GM19455 (cell line): ENCODE data around the gene SH2D1A.
"Not testable (repeated sequence)": the region's sequence is repeated elsewhere in the genome, so short reads cannot be mapped to it uniquely, and the experiment has no call there.

Source experiments
- ATAC-seq: cut with Tn5 transposase; IDR thresholded peaks from one replicate; pipeline ENCODE4 v1.9.1; 2021; ENCODE audit not compliant: unreplicated experiment

The SH2D1A gene

DNA sequence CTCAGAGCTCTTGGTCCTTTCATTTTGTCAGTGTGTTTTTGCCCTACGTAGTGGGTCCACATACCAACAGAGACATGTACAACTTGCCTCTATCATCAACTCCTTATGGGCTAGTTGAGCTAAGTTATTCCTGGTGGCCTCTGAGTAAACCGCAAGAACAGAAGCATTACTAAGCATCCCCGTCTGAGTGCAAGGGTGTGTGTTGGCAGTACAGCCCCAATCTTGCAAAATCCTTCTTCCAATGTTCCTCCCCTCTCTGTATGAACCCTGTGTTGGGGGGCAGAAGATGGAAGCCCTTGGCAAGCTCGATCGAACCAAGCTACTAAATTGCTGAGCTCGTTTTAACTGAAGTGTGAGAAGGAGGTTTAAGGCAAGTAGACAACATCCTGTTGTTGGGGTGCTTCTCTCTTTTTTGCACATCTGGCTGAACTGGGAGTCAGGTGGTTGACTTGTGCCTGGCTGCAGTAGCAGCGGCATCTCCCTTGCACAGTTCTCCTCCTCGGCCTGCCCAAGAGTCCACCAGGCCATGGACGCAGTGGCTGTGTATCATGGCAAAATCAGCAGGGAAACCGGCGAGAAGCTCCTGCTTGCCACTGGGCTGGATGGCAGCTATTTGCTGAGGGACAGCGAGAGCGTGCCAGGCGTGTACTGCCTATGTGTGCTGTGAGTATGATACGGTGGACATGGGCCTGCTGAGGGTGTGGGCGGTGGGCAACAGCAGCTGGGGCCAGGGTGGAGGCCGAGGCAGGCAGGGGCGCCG lies at the start of gene SH2D1A:
TSS of gene SH2D1A (plus strand) at position 447 of the 760 bp plus-strand sequence. CDS start at position 527, 80 bp downstream.
- no peak for ATAC-seq

DNA sequence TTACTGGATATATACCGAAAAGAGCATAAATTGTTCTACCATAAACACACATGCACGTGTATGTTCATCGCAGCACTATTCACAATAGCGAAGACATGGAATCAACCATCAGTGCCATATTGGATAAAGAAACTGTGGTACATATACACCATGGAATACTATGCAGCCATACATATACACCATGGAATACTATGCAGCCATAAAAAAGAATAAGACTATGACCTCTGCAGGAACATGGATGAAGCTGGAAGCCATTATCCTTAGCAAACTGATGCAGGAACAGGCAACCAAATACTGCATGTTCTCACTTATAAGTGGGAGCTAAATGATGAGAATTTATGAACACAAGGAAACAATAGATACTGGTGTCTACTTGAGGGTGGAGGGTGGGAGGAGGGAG lies 47.0 kb upstream of the SH2D1A start:
- ATAC-seq = not testable (repeated sequence)

- no peak for ATAC-seq
Observed at GRCh38 chrX:124300405-124300804, 46.0 kb upstream of the SH2D1A start.

DNA sequence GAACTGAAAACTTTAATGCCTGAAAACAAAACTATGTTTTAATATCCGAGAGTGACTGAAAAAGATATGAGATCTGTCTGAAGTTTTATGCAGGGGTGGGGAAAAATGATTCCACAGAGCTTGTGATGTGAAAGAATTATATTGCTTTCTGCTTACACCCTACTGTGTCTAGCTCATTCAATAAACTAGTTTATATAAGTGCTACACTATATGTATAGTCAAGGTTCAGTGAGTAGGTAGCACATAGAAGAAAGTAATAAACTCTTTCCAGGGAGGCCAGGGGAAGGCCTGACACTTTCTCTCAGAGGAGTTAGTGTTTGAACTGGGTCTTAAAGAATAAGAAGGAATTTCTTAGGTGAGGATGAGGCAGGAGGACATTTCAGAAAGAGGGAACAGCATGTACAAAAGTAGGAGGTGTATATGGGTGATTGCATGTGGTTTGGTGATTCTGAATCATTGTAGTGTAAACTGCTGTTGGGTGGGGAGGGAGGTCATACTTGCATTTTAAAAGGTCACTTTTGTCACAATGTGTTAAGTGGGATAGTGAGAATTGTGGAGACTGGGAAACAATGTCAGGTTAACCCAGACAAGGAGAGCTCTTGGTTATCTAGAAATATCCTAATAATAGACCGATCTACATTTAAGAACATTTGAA lies 39.0 kb upstream of the SH2D1A start:
- ATAC-seq = no peak

DNA sequence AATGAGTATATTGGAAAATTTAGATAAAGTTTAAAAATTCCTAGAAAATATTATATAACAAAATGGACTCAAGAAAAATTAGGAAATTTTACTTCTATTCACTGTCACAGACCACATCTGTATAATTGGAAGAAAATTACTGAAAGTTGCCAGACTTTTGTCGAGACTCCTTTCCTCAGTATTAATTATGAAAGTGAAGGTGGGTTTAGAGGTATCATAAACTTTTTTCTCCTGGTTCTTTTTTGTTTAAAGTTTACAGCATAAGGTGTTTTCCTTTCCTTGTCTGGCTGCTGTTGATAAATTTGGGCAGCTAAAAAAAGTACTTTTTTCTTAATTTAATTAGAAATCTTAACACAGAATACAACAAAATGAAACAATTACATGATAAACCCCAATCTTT lies 20.6 kb upstream of the SH2D1A start:
- ATAC-seq = no peak

GRCh38 chrX:124328765-124329164 lies 17.6 kb upstream of the SH2D1A start:
- ATAC-seq = no peak

DNA sequence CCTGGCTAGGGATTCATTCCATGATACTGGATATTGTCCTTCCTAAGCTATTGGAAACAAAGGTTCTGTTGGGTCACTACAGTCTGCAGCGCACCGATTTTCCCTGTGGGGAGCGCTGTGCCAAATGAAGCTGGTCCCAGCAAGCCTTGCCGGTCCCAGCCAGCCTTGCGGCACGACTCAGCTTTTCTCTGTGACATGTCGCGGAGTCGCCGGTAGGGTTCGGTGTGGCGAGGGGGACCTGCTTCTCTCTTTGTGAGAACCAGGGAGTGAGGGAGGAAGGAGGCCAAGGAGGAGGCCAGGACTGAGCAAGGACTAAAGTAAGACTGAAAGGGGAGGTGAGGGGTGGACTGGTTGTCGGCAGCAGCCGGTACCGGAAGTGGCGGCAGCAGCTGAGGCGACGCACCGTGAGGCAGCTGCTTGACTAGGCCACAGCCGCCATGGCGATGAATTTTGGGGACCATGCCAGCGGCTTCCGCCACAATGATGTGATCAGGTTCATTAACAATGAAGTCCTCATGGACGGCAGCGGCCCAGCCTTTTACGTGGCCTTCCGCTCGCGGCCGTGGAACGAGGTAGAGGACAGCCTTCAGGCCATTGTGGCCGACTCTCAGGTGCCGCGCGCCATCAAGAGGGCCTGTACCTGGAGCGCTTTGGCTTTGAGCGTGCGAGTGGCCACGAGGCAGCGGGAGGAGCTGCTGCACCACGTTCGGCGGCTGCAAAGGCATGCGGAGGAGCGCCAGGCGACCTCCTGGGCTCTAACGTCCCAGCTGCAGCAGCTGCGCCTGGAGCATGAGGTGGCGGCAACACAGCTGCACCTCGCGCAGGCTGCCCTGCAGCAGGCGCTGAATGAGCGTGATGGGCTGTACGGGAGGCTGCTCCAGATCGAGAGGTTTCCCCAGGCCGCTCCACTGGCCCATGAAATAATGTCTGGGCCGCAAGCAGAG lies 13.6 kb upstream of the SH2D1A start, which contains the start of gene TEX13D:
TSS of gene TEX13D (plus strand) at position 180 of the 944 bp plus-strand sequence. CDS start at position 438, 258 bp downstream.
- ATAC-seq = no peak

- ATAC-seq = no peak
Observed at GRCh38 chrX:124333862-124334261, 12.5 kb upstream of the SH2D1A start.

GRCh38 chrX:124334555-124334954 lies 11.8 kb upstream of the SH2D1A start:
- not testable (repeated sequence) for ATAC-seq

DNA sequence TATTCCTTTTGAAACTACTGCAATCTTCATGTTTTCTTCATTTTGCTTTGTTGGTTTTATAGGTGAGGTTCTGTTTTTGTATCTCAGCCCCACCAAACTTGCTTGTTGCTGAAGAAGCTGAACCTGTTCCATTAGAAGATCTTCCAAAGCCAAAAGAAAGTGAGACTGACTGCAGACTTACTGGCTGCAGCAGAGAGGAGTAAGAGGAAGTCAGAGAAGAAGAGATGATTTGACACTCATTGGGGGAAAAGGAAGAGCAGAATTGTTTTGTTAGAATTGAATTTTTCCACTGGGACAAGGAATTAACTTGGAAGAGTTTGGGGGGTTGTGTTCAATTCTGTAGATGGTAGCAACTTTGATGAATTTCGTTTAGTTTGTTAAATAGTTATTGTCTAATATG lies 10.8 kb upstream of the SH2D1A start:
- no peak for ATAC-seq

DNA sequence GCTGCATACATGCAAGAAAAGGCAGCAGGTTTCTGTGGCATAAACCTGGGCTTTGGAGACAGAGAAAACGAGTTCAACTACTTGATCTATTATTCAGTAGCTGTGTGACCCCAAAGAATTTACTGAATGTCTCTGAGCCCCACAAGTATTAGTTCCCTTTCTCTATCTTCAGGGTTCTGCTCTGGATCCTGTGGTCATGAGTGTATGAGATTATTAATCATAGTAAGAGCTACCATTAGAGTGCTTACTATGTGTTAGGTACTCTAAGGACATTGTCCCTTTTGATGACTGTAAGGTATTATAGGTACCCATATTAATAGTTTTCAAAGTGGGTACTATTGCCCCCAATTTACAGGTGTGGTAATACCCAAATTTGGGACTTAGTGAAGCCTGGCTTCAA lies 8.4 kb upstream of the SH2D1A start:
- no peak for ATAC-seq

- ATAC-seq = no peak
Observed at GRCh38 chrX:124338733-124339514, 7.4 kb upstream of the SH2D1A start.

DNA sequence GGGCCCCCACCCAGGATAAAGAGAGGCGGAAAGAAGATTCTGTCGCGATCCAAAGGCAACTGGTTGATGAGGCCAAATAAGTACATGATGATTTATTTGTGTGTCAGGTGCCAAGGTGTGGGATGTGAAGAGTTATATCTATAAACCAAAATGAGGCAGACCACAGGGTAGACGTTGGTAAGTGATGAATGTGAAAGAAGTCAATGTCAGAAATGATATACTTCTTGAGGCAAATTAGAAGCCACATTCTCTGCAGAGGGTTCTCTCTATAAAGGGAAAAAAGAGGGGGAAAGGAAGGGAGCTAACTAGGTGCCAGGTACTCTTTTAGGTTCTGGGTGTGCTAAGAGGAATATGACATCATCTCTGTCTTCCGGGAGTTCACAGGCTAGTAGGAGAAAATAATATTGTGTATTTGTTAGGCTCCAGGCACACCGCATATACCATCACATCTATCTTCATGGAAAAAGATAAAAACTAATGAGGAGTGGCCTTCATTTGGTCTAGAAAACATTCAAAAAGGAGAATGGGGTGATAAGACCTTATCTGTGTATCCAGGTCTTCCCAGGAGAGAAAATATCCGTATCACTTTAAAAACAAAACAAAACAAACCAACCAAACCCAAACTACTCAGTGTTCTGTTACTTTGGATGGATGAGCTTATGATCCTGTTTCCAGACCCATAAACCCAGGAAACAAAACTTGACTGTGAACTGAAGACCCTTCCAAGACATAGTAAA lies 4.8 kb upstream of the SH2D1A start:
- ATAC-seq = no peak

- no peak for ATAC-seq
Observed at GRCh38 chrX:124342174-124342867, 4.0 kb upstream of the SH2D1A start.

DNA sequence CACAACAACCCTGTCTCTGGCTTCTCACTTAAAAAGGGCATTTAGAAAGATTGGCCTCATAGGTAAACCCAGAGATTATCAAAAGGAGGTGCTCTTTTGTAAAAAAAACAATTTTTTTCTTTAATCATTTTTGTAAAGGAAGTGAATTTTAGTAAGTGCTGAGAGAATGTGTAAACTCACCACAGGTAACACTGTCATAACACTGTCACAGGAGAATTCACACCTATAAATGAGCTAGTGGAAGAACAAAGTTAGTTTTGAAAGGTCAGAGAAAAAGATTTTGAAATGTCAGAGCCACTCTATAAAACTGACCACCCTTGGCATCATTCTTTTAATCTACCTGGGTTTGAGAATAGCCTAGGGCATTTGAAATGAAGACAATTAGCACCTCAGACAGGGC lies 3.3 kb upstream of the SH2D1A start:
- ATAC-seq = no peak

- ATAC-seq = no peak
Observed at GRCh38 chrX:124344246-124344645, 2.1 kb upstream of the SH2D1A start.

DNA sequence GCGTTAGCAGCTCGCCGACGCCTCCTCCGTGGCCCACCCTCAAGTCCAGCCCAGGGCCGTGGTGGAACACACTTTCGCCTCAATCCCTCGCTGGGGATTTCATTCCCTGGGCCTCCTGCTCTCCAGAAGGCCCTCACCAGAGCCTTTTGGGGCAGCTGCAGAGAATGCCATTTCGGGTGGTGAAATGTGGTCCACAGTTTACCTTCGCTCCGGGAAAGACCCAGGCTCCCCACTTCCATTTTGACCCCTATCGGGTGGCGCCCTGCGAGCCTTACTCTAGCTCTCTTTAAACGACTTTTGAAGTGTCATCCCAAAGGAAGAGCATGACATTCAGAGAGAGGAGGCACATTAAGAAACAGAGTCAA lies 496 bp downstream of the SH2D1A start:
- no peak for ATAC-seq

GRCh38 chrX:124347242-124347641 lies 879 bp downstream of the SH2D1A start:
- ATAC-seq = no peak

GRCh38 chrX:124348182-124348581 lies 1.8 kb downstream of the SH2D1A start:
- ATAC-seq = no peak
